HEK293 (cell line): Measurements from ENCODE around the gene PRND.

Experiments used
- CTCF ChIA-PET: fragments of 350-600 bp; formaldehyde crosslinking; extraction: SDS; loops from one replicate; lab custom pipeline; 2021; ENCODE audit warnings: antibody characterized with exemption; lab: Yijun Ruan, JAX
- POLR2A ChIA-PET: fragments of 300-600 bp; formaldehyde crosslinking; extraction: SDS; loops from one replicate; lab custom pipeline; 2020; ENCODE audit warnings: antibody characterized with exemption, inconsistent platforms; lab: Yijun Ruan, JAX
- H3K27ac ChIP-seq: fragments of 200-500 bp; sonication (Bioruptor generic); 2 replicates; pipeline ENCODE4 v1.5.1; 2014; ENCODE audit warnings: low read depth, low read length, control low read depth, inconsistent platforms; ENCODE audit errors: extremely low read depth
- H3K36me3 ChIP-seq, 2 experiments: fragments of 200-500 bp in 1 of 2; sonication (Bioruptor generic) in 1 of 2; 1 replicate in 1 of 2; 2 replicates in 1 of 2; pipeline ENCODE4 v1.5.1; 2014 to 2017; ENCODE audit warnings: inconsistent platforms in 2 of 2, low read length in 2 of 2; ENCODE audit not compliant: control insufficient read depth in 2 of 2, insufficient read depth in 1 of 2
- H3K4me1 ChIP-seq: fragments of 200-500 bp; sonication (Bioruptor generic); 2 replicates; pipeline ENCODE4 v1.5.1; 2014; ENCODE audit warnings: mild to moderate bottlenecking, low read length, inconsistent platforms; ENCODE audit not compliant: control insufficient read depth, insufficient read depth
- H3K4me3 ChIP-seq: 2 replicates; pipeline ENCODE4 v1.5.1; 2011; ENCODE audit warnings: low read depth, mild to moderate bottlenecking, control low read depth, low read length, moderate library complexity
- H3K9me3 ChIP-seq: fragments of 200-500 bp; sonication (Bioruptor generic); 2 replicates; pipeline ENCODE4 v1.5.1; 2014; ENCODE audit warnings: low read depth, low read length, inconsistent platforms; ENCODE audit not compliant: control insufficient read depth, insufficient read depth
- ELK4 ChIP-seq: IDR thresholded peaks from 2 replicates; pipeline ENCODE4 v1.6.1; 2011; ENCODE audit warnings: mild to moderate bottlenecking, low read depth, low read length, borderline replicate concordance
- GLI2 ChIP-seq: fragments of 450-650 bp; formaldehyde crosslinking; IDR thresholded peaks from 2 replicates; pipeline ENCODE4; 2017; ENCODE audit warnings: missing biosample characterization, missing genetic modification characterization, low read depth, borderline replicate concordance
- KLF9 ChIP-seq: fragments of 450-650 bp; formaldehyde crosslinking; IDR thresholded peaks from 2 replicates; pipeline ENCODE4 v1.5.1; 2016; ENCODE audit warnings: missing biosample characterization, missing genetic modification characterization, low read depth
- OVOL3 ChIP-seq: fragments of 450-650 bp; formaldehyde crosslinking; IDR thresholded peaks from 2 replicates; pipeline ENCODE4 v1.5.1; 2016; ENCODE audit warnings: missing biosample characterization, missing genetic modification characterization
- PRDM1 ChIP-seq: fragments of 450-650 bp; formaldehyde crosslinking; IDR thresholded peaks from 2 replicates; pipeline ENCODE4; 2016; ENCODE audit warnings: missing biosample characterization, missing genetic modification characterization
- SP3 ChIP-seq: fragments of 450-650 bp; formaldehyde crosslinking; IDR thresholded peaks from 2 replicates; pipeline ENCODE4 v1.5.1; 2016; ENCODE audit warnings: missing biosample characterization, missing genetic modification characterization
- ZBTB6 ChIP-seq: fragments of 450-650 bp; formaldehyde crosslinking; IDR thresholded peaks from 2 replicates; pipeline ENCODE4 v1.5.1; 2017; ENCODE audit warnings: missing biosample characterization, missing genetic modification characterization
- ZNF112 ChIP-seq: fragments of 450-650 bp; formaldehyde crosslinking; IDR thresholded peaks from 2 replicates; pipeline ENCODE4 v1.5.0; 2017; ENCODE audit warnings: missing biosample characterization, missing genetic modification characterization
- ZNF169 ChIP-seq: fragments of 450-650 bp; formaldehyde crosslinking; IDR thresholded peaks from 2 replicates; pipeline ENCODE4 v1.5.1; 2016; ENCODE audit warnings: missing biosample characterization, missing genetic modification characterization
- ZNF18 ChIP-seq: fragments of 450-650 bp; formaldehyde crosslinking; IDR thresholded peaks from 2 replicates; pipeline ENCODE4 v1.5.1; 2016; ENCODE audit warnings: missing biosample characterization, missing genetic modification characterization
- ZNF184 ChIP-seq: fragments of 450-650 bp; IDR thresholded peaks from 2 replicates; pipeline ENCODE4 v1.5.1; 2018; ENCODE audit warnings: missing biosample characterization, mild to moderate bottlenecking, missing genetic modification characterization
- ZNF335 ChIP-seq: fragments of 450-650 bp; formaldehyde crosslinking; conservative IDR thresholded peaks from 2 replicates; pipeline ENCODE4 v1.5.1; 2016; ENCODE audit warnings: missing biosample characterization, missing genetic modification characterization
- ZNF426 ChIP-seq: fragments of 450-650 bp; formaldehyde crosslinking; IDR thresholded peaks from 2 replicates; pipeline ENCODE4 v1.5.1; 2017; ENCODE audit warnings: missing biosample characterization, missing genetic modification characterization, mild to moderate bottlenecking, inconsistent platforms, moderate library complexity
- ZNF501 ChIP-seq: fragments of 450-650 bp; formaldehyde crosslinking; IDR thresholded peaks from 2 replicates; pipeline ENCODE4 v1.5.1; 2016; ENCODE audit warnings: missing biosample characterization, missing genetic modification characterization
- ZNF558 ChIP-seq: fragments of 450-650 bp; formaldehyde crosslinking; IDR thresholded peaks from 2 replicates; pipeline ENCODE4 v1.5.1; 2016; ENCODE audit warnings: missing biosample characterization, missing genetic modification characterization
- ZNF561 ChIP-seq: fragments of 450-650 bp; IDR thresholded peaks from 2 replicates; pipeline ENCODE4 v1.5.1; 2018; ENCODE audit warnings: missing biosample characterization, missing genetic modification characterization, borderline replicate concordance
- ZNF571 ChIP-seq: fragments of 450-650 bp; formaldehyde crosslinking; IDR thresholded peaks from 2 replicates; pipeline ENCODE4 v1.5.0; 2017; ENCODE audit warnings: missing biosample characterization, missing genetic modification characterization
- ZNF626 ChIP-seq: fragments of 450-650 bp; sonication (Bioruptor Pico); formaldehyde crosslinking; IDR thresholded peaks from 2 replicates; pipeline ENCODE4 v1.5.1; 2018; ENCODE audit warnings: missing biosample characterization, missing genetic modification characterization, inconsistent platforms
- ZNF704 ChIP-seq: fragments of 450-650 bp; formaldehyde crosslinking; IDR thresholded peaks from 2 replicates; pipeline ENCODE4 v1.5.1; 2016; ENCODE audit warnings: missing biosample characterization, missing genetic modification characterization
- ZNF776 ChIP-seq: fragments of 450-650 bp; formaldehyde crosslinking; IDR thresholded peaks from 2 replicates; pipeline ENCODE4 v1.5.0; 2017; ENCODE audit warnings: missing biosample characterization, missing genetic modification characterization, borderline replicate concordance
- ZNF777 ChIP-seq: fragments of 450-650 bp; formaldehyde crosslinking; IDR thresholded peaks from 2 replicates; pipeline ENCODE4 v1.5.1; 2017; ENCODE audit warnings: missing biosample characterization, missing genetic modification characterization, borderline replicate concordance
- ZNF792 ChIP-seq: fragments of 450-650 bp; formaldehyde crosslinking; IDR thresholded peaks from 2 replicates; pipeline ENCODE4 v1.5.1; 2016; ENCODE audit warnings: missing biosample characterization, missing genetic modification characterization
- TF ChIP-seq, protein P1 (sequence below): fragments of 450-650 bp; formaldehyde crosslinking; conservative IDR thresholded peaks from 2 replicates; pipeline ENCODE4 v1.5.1; 2016; ENCODE audit warnings: low read depth, missing biosample characterization, missing genetic modification characterization
- TF ChIP-seq, protein P2 (sequence below): fragments of 450-650 bp; formaldehyde crosslinking; IDR thresholded peaks from 2 replicates; pipeline ENCODE4 v1.5.1; 2016; ENCODE audit warnings: missing biosample characterization, missing genetic modification characterization

PRND gene

GRCh38 chr20:4766631-4767030 is 44.9 kb downstream of the PRND start:
- POLR2A ChIA-PET = no interaction called here
- TF ChIP-seq ZNF169 (tag by site-specific recombination) = no peak
- TF ChIP-seq ZNF626 (tag by site-specific recombination) = no peak
- TF ChIP-seq, protein P1, sequence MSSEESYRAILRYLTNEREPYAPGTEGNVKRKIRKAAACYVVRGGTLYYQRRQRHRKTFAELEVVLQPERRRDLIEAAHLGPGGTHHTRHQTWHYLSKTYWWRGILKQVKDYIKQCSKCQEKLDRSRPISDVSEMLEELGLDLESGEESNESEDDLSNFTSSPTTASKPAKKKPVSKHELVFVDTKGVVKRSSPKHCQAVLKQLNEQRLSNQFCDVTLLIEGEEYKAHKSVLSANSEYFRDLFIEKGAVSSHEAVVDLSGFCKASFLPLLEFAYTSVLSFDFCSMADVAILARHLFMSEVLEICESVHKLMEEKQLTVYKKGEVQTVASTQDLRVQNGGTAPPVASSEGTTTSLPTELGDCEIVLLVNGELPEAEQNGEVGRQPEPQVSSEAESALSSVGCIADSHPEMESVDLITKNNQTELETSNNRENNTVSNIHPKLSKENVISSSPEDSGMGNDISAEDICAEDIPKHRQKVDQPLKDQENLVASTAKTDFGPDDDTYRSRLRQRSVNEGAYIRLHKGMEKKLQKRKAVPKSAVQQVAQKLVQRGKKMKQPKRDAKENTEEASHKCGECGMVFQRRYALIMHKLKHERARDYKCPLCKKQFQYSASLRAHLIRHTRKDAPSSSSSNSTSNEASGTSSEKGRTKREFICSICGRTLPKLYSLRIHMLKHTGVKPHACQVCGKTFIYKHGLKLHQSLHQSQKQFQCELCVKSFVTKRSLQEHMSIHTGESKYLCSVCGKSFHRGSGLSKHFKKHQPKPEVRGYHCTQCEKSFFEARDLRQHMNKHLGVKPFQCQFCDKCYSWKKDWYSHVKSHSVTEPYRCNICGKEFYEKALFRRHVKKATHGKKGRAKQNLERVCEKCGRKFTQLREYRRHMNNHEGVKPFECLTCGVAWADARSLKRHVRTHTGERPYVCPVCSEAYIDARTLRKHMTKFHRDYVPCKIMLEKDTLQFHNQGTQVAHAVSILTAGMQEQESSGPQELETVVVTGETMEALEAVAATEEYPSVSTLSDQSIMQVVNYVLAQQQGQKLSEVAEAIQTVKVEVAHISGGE = no peak
- no peak for TF ChIP-seq ZNF18 (tag by site-specific recombination)
- TF ChIP-seq, protein P2, sequence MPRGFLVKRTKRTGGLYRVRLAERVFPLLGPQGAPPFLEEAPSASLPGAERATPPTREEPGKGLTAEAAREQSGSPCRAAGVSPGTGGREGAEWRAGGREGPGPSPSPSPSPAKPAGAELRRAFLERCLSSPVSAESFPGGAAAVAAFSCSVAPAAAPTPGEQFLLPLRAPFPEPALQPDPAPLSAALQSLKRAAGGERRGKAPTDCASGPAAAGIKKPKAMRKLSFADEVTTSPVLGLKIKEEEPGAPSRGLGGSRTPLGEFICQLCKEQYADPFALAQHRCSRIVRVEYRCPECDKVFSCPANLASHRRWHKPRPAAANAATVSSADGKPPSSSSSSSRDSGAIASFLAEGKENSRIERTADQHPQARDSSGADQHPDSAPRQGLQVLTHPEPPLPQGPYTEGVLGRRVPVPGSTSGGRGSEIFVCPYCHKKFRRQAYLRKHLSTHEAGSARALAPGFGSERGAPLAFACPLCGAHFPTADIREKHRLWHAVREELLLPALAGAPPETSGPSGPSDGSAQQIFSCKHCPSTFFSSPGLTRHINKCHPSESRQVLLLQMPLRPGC = no peak
- no peak for TF ChIP-seq ZNF777 (tag by site-specific recombination)
- no peak for TF ChIP-seq ZNF112 (tag by site-specific recombination)
- no peak for TF ChIP-seq ZNF184
- no peak for TF ChIP-seq GLI2 (tag by site-specific recombination)
- TF ChIP-seq ZNF426 (tag by site-specific recombination) = no peak
- TF ChIP-seq ELK4 = no peak
- TF ChIP-seq KLF9 (tag by site-specific recombination) = no peak
- TF ChIP-seq ZBTB6 = no peak
- TF ChIP-seq PRDM1 (tag by site-specific recombination) = no peak
- TF ChIP-seq, all 188 proteins: peak for 0
- Histone ChIP-seq H3K27ac (no peak overlapping the region), H3K4me1 (no peaks in the 10 kb centered on the region), H3K9me3 (no peaks in the 10 kb centered on the region), H3K4me3 (no peak overlapping the region), H3K36me3 (no peaks in the 10 kb centered on the region)
- CTCF ChIA-PET = no interaction called here

GRCh38 chr20:4767084-4767483 is 45.4 kb downstream of the PRND start:
- no peak overlapping the region for H3K27ac ChIP-seq
- no peak overlapping the region for H3K4me3 ChIP-seq
- no peaks in the 10 kb centered on the region for H3K36me3 ChIP-seq
- ChIA-PET CTCF (interaction anchor here (1.2 kb wide), 1 partner anchor 189 kb away, joined by 3 read pairs; no protein-coding TSS in a partner anchor), POLR2A (no interaction called here)
- no peaks in the 10 kb centered on the region for H3K4me1 ChIP-seq
- H3K9me3 ChIP-seq = no peaks in the 10 kb centered on the region
- no peak for TF ChIP-seq ZNF571 (tag by site-specific recombination)
- no peak for TF ChIP-seq ZNF704 (tag by site-specific recombination)
- TF ChIP-seq ZNF501 (tag by site-specific recombination) = no peak
- no peak for TF ChIP-seq SP3 (tag by site-specific recombination)
- no peak for TF ChIP-seq ZNF558
- no peak for TF ChIP-seq ZNF792 (tag by site-specific recombination)
- no peak for TF ChIP-seq ZNF776 (tag by site-specific recombination)
- no peak for TF ChIP-seq OVOL3 (tag by site-specific recombination)
- TF ChIP-seq ZNF335 = no peak
- TF ChIP-seq ZNF561 = no peak
